H1 (cell line): ENCODE results near the gene MICOS13. TPM values are rescaled to one million over a fixed set of nuclear protein-coding genes. Genes with fewer than 3 reads are reported as not detected.

Experiments used
- KDM1A ChIP-seq: fragments of 200-600, 300-600 bp; sonication (generic); IDR thresholded peaks from 2 replicates; pipeline ENCODE4 v1.7.1; 2016; ENCODE audit warnings: mild to moderate bottlenecking, low read length, borderline replicate concordance
- RBBP5 ChIP-seq: IDR thresholded peaks from 2 replicates; pipeline ENCODE4 v1.7.1; 2012; ENCODE audit warnings: low read depth, mild to moderate bottlenecking, inconsistent platforms, low read length, moderate library complexity, borderline replicate concordance
- SP1 ChIP-seq: IDR thresholded peaks from 2 replicates; pipeline ENCODE4 v1.6.1; 2011; ENCODE audit warnings: low read depth, low read length
- YY1 ChIP-seq: IDR thresholded peaks from 2 replicates; pipeline ENCODE4 v1.6.1; 2011; ENCODE audit warnings: low read depth, mild to moderate bottlenecking, low read length
- ZNF274 ChIP-seq: IDR thresholded peaks from 2 replicates; pipeline ENCODE4 v1.7.0; 2012; ENCODE audit warnings: low read length, borderline replicate concordance; ENCODE audit errors: extremely low read depth
- polyA plus RNA-seq, 7 experiments: library from polyadenylated mRNA; depleted of rRNA in 3 of 7; stranded (reverse) in 5 of 7; unstranded in 2 of 7; fragments of >200 nt in 5 of 7; fragments of 200-250 nt in 2 of 7; gene quantifications; 1 replicate in 5 of 7; 2 replicates in 1 of 7; 4 replicates in 1 of 7; pipeline versions ENCODE4 v1.2.1 to v1.2.3, GENCODE V29; 2011 to 2013; ENCODE audit warnings: missing spikeins in 2 of 7, mixed read lengths in 2 of 7
- total RNA-seq: library from RNA; stranded (reverse); fragmentation: NEBNext Ultra II Directional; extraction: Animal tissue kit (Norgen Biotek cat#: 25700); gene quantifications from 2 replicates; pipeline ENCODE4 v1.2.1, GENCODE V29; 2021

Gene MICOS13
- total and polyA plus RNA-seq, 2 of the 8 experiments (the other 6 are each of a cell fraction or from before 2014, with no cell fraction given) = 17.3 to 36.1 TPM

- TF ChIP-seq ZNF274 (no peak), SP1 (no peak), YY1 (no peak), KDM1A (no peak), RBBP5 (no peak)
Measured at GRCh38 chr19:5711713-5712161, 31.4 kb upstream of the MICOS13 start (continued).
